GM18517 (cell line): ENCODE data around the gene RHEBL1.

ENCODE experiments used
- ATAC-seq: cut with Tn5 transposase; IDR thresholded peaks from one replicate; pipeline ENCODE4 v1.9.1; 2021; ENCODE audit warnings: mild to moderate bottlenecking, moderate library complexity; ENCODE audit not compliant: unreplicated experiment

Gene RHEBL1

GRCh38 chr12:49069507-49070346, at the start of gene RHEBL1:
RHEBL1 (minus strand) TSS chr12:49069979; CDS start chr12:49069785, 194 bp downstream.
- ATAC-seq = peak; percentile 93

- ATAC-seq = no peak
These were observed 41.4 kb upstream of the RHEBL1 start for GRCh38 chr12:49111206-49111605.

GRCh38 chr12:49110464-49111155, 40.8 kb upstream of the RHEBL1 start, which contains the start of gene LMBR1L:
LMBR1L (minus strand) TSS chr12:49110847; CDS start chr12:49110555, 292 bp downstream.
- ATAC-seq = peak; percentile 99

GRCh38 chr12:49109641-49110463, 40.1 kb upstream of the RHEBL1 start:
- ATAC-seq = peak; percentile 5

- ATAC-seq = no peak
These were observed 39.2 kb upstream of the RHEBL1 start for GRCh38 chr12:49108958-49109404.

GRCh38 chr12:49105504-49106084, 35.8 kb upstream of the RHEBL1 start:
- ATAC-seq = no peak

GRCh38 chr12:49104822-49105221, 35.0 kb upstream of the RHEBL1 start:
- no peak for ATAC-seq

GRCh38 chr12:49100380-49100779, 30.6 kb upstream of the RHEBL1 start:
- ATAC-seq = no peak

- no peak for ATAC-seq
These were observed 28.9 kb upstream of the RHEBL1 start for GRCh38 chr12:49098703-49099102.

- ATAC-seq = no peak
These were observed 28.3 kb upstream of the RHEBL1 start for GRCh38 chr12:49098035-49098451.

GRCh38 chr12:49097381-49097780, 27.6 kb upstream of the RHEBL1 start:
- no peak for ATAC-seq

GRCh38 chr12:49094975-49095365, 25.2 kb upstream of the RHEBL1 start:
- ATAC-seq = no peak

- no peak for ATAC-seq
These were observed 24.6 kb upstream of the RHEBL1 start, which contains the start of gene DHH for GRCh38 chr12:49094160-49094974. DHH (minus strand) TSS chr12:49094801; CDS start chr12:49094512, 289 bp downstream.

- no peak for ATAC-seq
These were observed 24.0 kb upstream of the RHEBL1 start for GRCh38 chr12:49093792-49094159.

GRCh38 chr12:49092816-49093406, 23.1 kb upstream of the RHEBL1 start:
- no peak for ATAC-seq

- ATAC-seq = no peak
These were observed 22.5 kb upstream of the RHEBL1 start for GRCh38 chr12:49092086-49092815.

GRCh38 chr12:49091836-49092085, 22.0 kb upstream of the RHEBL1 start:
- no peak for ATAC-seq

GRCh38 chr12:49091056-49091835, 21.5 kb upstream of the RHEBL1 start:
- no peak for ATAC-seq
